Measurements from ENCODE around the gene CLEC4E.
A peak's percentile ranks its signal among the peaks of the same experiment; 100 is the strongest.
"Not testable (repeated sequence)": the region's sequence is repeated elsewhere in the genome, so short reads cannot be mapped to it uniquely, and the experiment has no call there.

The CLEC4E gene, protein sequence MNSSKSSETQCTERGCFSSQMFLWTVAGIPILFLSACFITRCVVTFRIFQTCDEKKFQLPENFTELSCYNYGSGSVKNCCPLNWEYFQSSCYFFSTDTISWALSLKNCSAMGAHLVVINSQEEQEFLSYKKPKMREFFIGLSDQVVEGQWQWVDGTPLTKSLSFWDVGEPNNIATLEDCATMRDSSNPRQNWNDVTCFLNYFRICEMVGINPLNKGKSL

DNA sequence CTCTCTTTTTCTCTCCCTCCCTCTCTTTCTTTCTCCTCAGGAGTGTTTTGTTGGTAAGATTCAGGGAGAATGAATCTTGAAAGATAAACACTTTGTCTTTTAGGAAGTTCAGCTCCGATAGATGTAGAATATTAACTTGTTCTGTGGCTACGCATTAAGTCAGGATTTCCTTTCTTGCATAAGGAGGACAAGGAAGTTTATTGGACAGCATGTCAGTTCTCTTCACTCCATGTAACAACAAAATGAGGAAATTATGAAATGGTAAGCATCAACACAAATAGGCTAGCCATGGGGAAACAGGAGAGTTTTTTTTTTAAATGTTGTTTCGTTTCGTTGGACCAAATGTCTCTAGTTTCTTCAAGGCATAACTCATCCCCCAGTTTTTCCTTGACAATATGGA lies at the start of gene CLEC4E:
Gene CLEC4E, minus strand, starts transcription at position 75 of the 400 bp plus-strand sequence. CDS start 108 bp downstream, outside the sequence.
- DNase-seq, result not testable (repeated sequence)

DNA sequence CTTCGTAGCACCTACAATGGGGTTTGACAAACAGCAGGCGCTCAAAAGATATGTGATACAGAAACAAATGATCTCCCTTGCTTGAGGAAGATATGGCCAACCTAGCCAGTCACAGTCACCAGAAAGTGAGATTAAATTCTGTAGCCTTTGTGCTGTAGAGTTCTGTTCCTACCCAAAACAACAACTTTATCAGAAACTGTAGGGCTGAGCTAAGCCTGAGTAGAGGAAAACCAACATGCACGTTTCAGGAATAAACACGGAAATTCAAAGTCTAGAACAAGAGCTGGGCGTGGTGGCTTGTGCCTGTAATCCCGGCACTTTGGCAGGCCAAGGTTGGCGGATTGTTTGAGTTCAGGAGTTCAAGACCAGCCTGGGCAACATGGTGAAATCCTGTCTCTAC lies 49.0 kb upstream of the CLEC4E start:
- no peak for DNase-seq

DNA sequence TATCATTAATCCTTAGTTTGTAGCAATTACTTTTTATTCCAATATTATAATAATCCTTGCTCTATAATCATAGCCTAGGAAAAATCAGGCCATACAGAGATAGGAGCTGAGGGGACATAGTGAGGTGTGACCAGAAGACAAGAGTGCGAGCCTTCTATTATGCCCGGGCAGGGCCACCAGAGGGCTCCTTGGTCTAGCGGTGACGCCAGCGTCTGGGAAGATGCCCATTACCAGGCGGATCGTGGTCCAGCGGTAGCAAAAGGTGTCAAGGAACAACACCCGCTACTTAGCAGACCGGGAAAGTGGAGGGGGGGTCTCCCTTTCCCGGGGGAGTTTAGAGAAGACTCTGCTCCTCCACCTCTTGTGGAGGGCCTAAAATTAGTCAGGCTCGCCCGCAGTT lies 43.8 kb upstream of the CLEC4E start:
- DNase-seq, result not testable (repeated sequence)

DNA sequence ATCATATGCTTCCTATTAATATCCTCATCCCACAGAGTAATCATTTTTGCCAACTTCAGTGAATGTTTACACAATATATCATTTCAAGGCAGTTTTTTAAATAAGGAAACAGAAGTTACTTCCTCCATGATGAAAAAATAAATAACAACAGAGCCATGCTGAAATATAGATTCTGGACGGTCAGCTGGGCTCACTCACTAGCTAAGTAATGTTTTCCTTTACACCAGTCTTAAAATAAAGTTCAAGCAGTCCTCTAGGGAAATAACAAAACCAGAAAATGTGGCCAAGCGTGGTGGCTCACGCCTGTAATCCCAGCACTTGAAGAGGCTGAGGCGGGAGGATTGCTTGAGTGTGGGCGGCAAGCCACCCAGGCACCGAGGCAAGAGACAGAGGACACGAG lies 43.3 kb upstream of the CLEC4E start:
- no peak for DNase-seq

DNA sequence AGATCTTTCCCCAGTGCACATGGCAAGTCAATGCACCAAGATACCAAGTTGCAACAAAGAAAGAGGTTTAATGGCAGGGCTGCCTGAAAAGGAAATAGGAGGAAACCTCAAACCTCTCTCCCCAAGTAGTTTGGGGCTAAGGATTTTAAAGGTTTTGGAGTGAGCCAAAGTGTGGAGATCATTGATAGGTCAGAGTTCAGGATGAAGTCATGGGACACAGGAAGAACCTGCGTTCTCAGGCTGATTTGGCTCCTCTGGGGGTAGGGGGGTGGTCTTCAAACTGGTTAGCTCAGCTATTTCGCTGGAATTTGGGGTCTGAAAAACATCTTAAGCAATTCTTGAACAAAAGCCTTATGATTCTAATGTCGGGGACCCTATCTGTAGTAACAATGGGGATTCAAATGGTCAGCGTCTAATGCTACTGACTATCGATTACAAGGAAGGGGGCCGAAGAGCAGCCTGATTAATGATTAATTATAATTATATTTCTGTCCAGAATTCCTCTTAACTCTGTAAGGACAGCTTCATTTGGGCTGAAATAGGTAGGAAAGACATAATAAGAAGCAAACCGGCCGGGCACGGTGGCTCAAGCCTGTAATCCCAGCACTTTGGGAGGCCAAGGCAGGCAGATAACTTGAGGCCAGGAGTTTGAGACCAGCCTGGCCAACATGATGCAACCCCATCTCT lies 40.5 kb upstream of the CLEC4E start:
- no peak for DNase-seq

DNA sequence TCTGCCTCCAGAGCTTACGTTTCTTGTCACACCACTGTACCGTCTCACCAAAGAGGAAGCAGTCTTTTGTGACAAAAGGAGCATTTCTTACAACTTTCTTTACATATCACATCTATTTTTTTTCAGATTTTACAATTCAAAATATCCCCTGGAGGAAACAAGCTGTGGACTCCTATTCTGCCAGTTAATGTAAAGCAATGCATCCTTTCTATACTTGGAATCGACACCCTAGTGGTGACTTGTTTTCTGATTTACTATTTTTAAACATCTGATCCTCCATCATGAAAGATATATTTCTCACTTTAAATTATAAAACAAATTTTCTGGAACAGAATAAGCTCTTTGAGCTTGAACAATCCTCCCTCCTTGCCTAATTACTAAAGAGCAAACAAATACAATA lies 37.2 kb upstream of the CLEC4E start:
- DNase-seq, result no peak

DNA sequence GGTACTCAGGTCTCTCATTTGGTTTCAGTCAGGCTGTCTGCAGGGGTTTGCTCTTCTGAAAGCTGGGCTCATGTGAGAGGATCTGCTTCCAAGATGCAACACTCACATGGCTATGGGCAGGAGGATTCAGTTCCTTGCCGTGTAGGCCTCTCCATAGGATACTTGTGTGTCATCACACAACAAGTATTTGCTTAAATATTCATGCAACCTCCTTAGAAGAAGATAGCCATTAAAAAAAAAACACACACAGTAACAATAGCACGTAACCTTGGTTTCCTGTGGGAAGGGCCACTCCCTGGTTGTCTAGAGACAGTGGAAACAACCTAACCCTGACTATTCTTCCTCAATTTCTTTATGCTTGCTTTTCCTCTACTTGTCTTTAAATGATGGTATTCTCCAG lies 31.8 kb upstream of the CLEC4E start:
- no peak for DNase-seq

DNA sequence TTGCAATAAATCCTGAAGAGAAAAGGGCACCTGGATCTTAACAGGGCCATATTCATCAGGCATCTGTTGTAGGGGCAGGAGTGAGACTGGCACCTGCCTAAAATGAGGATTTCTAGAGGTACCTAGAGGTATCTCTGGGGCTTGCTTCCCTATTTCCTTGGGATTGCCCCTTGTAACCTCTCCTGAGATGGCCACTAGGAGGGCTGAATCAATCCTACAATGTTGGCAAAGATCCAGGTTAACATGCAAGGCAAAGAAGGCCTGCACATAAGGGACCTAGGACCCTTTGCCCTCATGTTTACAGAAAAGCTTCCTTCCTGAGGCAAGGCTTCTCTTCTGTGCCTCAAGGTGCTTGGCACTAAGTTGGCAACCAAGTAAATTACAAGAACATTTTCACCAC lies 25.8 kb upstream of the CLEC4E start:
- no peak for DNase-seq

DNA sequence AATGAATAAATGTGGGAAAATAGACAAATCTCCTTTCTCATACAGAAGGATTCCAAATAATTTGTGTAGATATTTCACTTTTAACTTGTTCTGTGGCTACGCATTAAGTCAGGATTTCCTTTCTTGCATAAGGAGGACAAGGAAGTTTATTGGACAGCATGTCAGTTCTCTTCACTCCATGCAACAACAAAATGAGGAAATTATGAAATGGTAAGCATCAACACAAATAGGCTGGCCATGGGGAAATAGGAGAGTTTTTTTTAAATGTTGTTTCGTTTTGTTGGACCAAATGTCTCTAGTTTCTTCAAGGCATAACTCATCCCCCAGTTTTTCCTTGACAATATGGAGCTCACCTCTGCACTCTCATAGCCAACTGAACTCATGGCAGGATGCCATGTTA lies 25.3 kb upstream of the CLEC4E start:
- not testable (repeated sequence) for DNase-seq

DNA sequence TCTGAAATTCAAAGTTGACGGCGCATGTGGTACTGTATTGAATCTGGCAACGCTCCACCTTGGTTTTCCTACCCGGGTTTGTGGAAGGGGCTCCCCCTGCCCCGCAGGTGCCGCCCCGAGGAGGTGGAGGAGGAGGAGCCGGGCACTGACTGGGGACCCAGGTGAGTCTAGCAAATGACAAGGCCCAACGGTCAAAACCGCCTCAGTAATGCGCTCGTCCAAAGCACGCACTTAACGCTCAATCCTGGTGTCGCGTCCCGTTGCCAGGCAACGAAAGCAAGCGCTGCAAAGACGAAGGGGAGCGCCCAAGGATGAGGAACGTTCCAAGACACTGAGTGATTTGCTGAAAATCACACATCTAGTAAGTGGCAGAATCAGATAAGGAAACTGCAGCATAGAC lies 24.0 kb upstream of the CLEC4E start:
- DNase-seq, result no peak

DNA sequence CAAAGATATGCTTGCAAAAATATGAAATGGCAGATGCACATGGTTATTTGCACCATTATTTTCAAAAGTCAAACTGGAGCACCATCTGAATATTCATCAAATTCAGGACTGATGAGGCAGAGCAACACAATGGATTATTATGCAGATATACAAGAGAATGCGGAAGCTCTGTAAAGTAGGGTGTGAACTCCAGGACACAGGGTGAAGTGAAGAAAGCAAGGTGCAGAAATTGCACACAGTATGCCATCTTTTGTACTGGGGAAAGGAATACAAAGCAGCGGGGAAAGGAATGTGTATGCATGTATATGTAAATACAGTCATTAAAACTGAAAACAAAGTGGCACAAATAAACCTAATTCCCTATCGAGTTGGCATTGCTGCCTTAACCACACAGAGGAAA lies 22.7 kb upstream of the CLEC4E start:
- no peak for DNase-seq

DNA sequence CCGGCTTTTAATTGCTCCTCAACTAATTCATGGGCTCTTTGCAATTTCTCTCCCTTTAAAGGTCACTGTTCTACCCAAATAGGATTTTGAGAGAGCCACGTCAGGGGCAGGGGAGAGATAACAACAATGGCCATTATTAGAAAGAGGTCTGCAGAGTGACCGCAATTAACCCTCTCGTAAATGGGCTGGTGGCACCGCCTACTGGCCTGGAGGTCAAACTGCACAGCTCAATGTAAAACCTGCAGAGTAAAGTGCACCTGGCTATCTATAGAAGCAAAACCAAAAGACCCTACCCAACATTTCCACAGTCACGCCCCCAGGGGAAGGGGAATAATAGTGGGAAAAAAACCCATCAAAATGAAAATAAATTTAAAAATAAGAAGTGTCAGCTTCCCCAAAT lies 21.6 kb upstream of the CLEC4E start:
- DNase-seq, result no peak

DNA sequence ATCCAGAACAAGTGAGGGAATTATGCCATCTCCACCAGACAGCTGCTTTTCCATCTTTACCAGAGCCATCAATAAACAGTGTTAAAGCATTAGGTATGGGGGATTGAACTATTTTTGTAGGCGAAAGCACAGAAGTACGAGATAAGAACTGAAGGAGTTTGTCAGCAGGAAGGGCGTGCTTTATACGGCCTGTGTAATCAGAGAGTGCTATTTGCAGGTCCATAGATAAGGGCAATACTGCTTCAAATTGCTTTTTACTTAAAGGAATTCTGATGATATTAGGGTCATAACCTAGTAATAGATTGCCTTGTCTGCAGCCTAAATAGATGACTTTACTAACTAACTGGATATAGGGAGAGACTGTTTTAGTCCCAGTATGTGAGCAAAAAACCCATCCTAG lies 20.3 kb upstream of the CLEC4E start:
- DNase-seq, result no peak

DNA sequence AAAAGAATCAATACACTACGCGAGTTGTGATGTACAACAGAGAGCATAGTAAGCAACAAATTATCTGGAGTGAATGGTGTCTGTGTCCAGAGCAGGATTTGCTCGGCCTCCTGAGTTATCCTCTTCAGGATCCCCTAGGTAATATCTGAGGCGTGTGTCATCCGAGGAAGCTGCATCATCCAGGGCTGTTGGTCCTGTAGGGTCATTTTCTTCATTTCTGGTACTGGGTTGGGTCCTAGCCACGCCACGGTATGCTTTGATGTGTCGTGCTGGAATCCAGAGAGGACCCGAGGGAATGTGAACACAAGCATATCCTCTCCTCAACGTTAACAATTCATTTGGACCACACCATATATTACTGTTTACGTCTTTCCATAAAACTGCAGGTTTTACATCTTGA lies 19.0 kb upstream of the CLEC4E start:
- DNase-seq, result no peak

DNA sequence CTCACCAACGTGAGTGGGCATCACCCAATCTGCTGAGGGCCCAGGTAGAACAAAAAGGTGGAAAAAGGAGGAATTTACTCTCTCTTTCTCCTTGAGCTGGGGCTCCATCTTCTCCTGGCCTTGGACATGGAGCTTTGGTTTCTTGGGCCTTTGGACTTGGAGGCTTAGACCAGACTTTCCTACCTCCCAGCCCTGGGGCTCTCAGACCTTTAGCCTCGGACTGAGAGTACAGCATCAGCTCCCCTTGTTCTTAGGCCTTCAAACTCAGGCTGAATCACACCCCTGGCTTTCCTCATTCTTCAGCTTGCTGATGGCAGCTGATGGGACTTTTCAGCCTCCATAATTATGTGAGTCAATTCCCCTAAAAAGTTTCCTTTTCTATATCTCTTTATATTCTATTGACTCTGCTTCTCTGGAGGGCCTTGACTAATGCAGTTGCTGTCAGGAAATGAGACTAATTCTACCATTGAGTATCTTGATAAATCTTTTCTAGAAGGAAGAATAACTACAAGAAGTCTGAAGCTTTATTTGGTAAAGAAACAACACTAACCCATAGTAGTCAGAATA lies 15.9 kb upstream of the CLEC4E start:
- no peak for DNase-seq

DNA sequence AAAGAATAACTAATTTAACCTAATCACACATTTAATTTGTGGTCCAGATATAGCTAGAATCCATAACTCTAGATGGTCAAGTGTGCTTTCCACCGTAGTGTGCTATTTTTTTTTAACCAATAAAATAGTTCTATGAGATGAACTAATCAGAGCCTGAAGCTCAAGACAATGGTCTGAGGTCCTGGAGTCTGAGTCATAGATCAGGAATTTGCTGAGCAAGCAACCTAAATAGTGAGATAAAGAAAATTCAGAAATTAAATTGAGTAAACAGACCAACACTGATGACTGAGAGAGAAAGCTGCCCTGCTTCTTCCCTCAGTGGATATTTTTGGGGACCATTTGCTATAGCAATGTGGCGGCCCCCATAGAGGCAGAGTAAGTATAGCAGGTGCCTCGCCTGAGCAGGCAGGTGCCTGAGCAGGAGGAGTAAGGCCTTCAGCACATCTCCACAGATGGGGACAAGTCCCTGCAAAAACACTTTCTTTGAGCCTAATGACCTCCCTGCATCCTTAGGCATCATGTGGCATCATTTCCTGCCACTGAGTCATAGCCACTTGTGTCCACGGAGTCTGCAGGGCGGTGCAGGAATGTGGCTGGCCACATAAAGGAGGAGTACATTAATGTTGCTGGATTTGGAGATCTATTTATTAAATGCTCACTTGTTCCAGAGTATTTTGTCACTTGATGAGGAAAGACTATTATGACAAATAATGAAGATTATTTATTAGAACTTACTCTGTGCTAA lies 13.9 kb upstream of the CLEC4E start:
- no peak for DNase-seq

DNA sequence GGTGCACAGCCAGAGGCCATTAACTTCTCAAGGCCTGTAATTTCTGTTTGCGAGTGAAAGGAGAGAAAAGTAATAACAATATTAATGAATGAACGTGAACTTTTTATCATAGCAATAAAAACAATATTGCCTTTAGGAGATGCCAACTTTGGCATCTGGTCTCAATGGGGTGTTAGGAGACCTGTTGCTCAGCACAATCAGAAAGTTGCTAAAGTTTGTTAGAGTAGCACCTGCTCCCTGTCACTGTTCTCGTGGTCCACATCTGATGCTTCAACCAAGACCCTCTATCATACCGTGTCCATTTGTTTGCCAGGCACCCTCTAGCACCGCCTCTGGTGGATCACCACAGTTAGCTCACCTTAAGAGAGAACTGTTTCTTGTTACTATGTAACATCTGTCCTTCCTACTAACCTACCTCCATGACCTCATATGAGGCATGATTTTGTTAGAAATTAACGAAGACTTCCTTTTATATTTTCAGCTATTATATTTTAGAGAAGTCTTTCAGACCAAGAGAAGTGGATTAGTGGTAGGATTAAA lies 12.5 kb upstream of the CLEC4E start:
- DNase-seq, result no peak

DNA sequence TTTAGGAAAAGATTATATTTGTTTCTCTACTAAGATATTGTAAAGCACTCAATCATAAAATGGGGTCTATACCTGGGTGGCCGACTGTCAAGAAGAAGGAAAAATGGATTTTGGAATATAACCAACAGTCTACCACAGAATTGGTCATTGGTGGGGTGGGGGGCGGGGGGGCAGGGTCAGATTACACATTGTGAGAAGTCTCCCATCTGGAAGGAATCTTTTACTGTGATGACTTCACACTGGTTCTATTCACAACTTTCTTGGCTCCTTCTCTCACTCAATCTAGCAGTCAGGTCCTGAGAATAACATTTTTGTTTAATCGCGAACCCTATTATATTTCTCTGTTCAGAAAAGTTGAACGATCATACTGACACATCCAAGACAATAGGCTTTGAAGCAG lies 8.7 kb upstream of the CLEC4E start:
- DNase-seq, result no peak

DNA sequence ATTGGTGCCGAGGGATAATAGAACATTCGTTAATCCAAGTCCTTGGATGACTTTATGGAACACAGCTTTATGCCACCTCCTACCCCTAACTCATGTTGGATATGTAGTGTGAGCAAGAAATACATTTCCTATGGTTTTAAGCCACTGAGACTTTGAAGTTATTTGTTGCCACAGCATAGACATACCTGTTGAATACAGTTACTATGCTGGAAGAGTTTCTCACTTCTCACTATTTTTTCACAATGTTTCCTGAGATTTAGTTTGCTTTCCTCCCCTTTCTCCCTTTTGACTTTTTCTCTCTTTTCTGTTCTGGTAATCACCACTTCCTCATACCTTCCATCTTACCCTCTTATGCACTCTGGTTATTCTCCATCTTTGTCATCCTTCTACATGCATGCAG lies 7.5 kb upstream of the CLEC4E start:
- DNase-seq, result no peak

DNA sequence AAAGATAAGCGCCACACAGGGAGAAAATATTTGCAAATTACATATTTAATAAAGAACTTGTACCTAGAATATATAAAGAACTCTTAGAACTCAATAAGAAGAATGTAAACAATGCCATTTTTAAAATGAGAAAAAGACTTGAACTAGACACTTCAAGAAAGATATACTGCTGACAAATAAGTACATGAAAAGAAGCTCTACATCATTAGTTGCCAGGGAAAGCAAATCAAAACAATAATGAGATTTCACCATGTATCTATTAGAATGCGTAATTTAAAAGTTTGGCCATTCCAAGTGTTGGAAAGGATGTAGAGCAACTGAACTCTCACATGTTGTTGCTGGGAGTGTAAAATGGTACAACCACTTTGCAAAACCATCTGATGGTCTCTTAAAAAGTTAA lies 6.9 kb upstream of the CLEC4E start:
- DNase-seq, result no peak

DNA sequence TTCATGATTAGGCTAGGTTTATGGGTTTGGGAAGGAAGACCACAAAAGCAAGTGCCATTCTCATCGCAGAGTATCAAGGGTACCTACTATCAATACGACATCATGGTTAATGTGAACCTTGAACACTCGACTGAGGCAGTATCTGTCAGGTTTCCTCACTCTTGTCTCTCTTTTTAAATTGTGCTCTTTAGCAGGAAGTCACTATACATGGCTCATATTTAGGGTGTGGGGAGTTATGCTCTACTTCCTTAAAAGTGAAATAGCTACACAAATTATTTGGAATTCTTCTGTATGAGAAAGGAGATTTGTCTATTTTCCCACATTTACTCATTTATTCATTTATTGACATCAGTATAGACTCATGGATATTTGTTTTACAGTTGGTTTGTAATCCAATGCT lies 5.9 kb upstream of the CLEC4E start:
- no peak for DNase-seq

DNA sequence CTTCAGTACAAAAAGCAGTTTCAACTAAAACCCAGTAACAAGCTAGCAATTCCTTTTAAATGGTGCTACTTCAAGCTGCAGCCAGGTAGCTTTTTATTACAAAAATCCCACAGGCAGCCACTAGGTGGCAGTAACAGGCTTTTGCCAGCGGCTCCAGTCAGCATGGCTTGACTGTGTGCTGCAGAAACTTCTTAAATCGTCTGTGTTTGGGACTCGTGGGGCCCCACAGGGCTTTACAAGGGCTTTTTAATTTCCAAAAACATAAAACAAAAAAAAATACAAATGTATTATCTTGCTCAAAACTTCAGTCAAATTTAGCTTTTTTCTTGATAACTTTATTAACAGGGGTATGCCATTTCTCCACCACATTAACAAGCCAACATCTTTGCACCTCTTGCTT lies 3.6 kb upstream of the CLEC4E start:
- DNase-seq, result peak; percentile 69

DNA sequence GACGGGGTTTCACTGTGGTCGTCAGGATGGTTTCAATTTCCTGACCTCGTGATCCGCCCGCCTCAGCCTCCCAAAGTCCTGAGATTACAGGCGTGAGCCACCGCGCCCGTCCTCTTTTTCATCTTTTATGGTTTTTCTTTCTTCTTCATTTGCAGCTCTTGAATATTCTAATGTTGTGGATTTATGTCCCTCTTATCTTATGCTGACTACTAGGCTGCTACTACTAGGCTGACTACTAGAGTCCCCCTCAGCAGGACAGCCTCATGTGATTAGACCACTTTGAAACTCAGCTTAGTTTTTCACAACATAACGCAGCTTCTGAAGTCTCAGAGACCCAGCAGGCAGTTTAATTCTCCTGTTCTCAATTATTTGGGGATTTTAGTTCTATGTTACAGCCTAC lies 857 bp upstream of the CLEC4E start:
- no peak for DNase-seq

DNA sequence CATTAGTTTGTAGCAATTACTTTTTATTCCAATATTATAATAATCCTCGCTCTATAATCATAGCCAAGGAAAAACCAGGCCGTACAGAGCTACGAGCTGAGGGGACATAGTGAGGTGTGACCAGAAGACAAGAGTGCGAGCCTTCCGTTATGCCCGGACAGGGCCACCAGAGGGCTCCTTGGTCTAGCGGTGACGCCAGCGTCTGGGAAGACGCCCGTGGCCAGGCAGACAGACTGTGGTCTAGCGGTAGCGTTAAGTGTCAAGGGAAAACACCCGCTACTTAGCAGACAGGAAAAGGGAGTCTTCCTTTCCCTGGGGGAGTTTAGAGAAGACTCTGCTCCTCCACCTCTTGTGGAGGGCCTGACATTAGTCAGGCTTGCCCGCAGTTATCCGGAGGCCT lies 2.9 kb downstream of the CLEC4E start:
- DNase-seq, result not testable (repeated sequence)
